ENCODE measurements around the gene FBXL3. TPM values are rescaled to one million over a fixed set of nuclear protein-coding genes. Genes with fewer than 3 reads are reported as not detected.

Gene FBXL3
- total and polyA plus RNA-seq, 2 of the 8 experiments (the other 6 are each of a cell fraction or from before 2014, with no cell fraction given): 4.9 to 14.9 TPM

GRCh38 chr13:76994281-76994680 is 32.7 kb downstream of the FBXL3 start:
- H3K36me3 ChIP-seq (ENCODE audit: control insufficient read depth in 2 of 4, insufficient read depth in 4 of 4, low read length in 3 of 4): peaks cover 0 to 3% (median under 1%) of the 10 kb centered on the region in 4 experiments; a peak in 2 of 8 replicates
- H3K27me3 ChIP-seq (replicated peaks in 1 of 4; ENCODE audit: control insufficient read depth in 3 of 4, extremely low read depth in 1 of 4, insufficient read depth in 3 of 4, low read length in 3 of 4): no peaks in the 10 kb centered on the region; a peak in 1 of 7 replicates
- H3K4me3 ChIP-seq (ENCODE audit: extremely low read depth in 1 of 4, insufficient read depth in 2 of 4, low read depth in 3 of 4, low read length in 4 of 4): no peak overlapping the region
- POLR2A ChIA-PET (ENCODE audit: partially characterized antibody): no interaction called here
- 91% methylated on average over 3 of the region's 3 CpGs; no CpG with 5 or more reads in 1 of the 2 experiments for WGBS, 2 experiments (ENCODE audit: extremely low coverage in 1 of 2, insufficient coverage in 1 of 2, insufficient read length in 1 of 2, insufficient replicate concordance in 2 of 2, low coverage in 1 of 2, low lambda C conversion rate in 2 of 2, missing lambda C conversion rate in 1 of 2)
- H3K9me3 ChIP-seq (ENCODE audit: insufficient read depth in 2 of 2, low read depth in 1 of 2, low read length in 1 of 2): no peaks in the 10 kb centered on the region
- no peak overlapping the region for H3K9ac ChIP-seq (replicated peaks in 1 of 4; ENCODE audit: extremely low read depth in 1 of 4, low read depth in 3 of 4, low read length in 3 of 4)
- H3K79me2 ChIP-seq (ENCODE audit: control insufficient read depth in 1 of 2, insufficient read depth in 2 of 2, low read length in 2 of 2): peaks cover 0 to 3% of the 10 kb centered on the region in 2 experiments; a peak in 1 of 4 replicates
- no peak overlapping the region for H2BK12ac ChIP-seq (ENCODE audit: low read depth, low read length)
- H3K18ac ChIP-seq (ENCODE audit: extremely low read depth, low read length): no peak overlapping the region
- H3K27ac ChIP-seq (ENCODE audit: low read depth, low read length): no peak overlapping the region
- no peak overlapping the region for H3K23ac ChIP-seq (ENCODE audit: insufficient read length)
- H3K4me2 ChIP-seq (ENCODE audit: insufficient read depth in 1 of 2, low read depth in 2 of 2, low read length in 2 of 2): no peak overlapping the region
- no peak overlapping the region for H2BK5ac ChIP-seq (ENCODE audit: low read depth, low read length)
- H2BK15ac ChIP-seq (ENCODE audit: low read length): no peak overlapping the region
- H4K8ac ChIP-seq (ENCODE audit: extremely low read depth, insufficient read depth, low read length): no peak overlapping the region
- H3K56ac ChIP-seq (replicated peaks; ENCODE audit: insufficient read length, low read depth, low read length): no peak overlapping the region
- H3K14ac ChIP-seq (ENCODE audit: insufficient read length): no peak overlapping the region
- DNase-seq (ENCODE audit: low read depth in 1 of 2, low spot score in 2 of 2) (no peak), FAIRE-seq (no peak)
- TF ChIP-seq POLR2AphosphoS5 (IDR thresholded peaks at IDR 0.05; ENCODE audit: low read depth, low read length) (no peak), NRF1 (IDR thresholded peaks at IDR 0.05; ENCODE audit: low read depth, low read length) (no peak), CTBP2 (IDR thresholded peaks at IDR 0.05; ENCODE audit: borderline replicate concordance, insufficient read depth, insufficient read length, low read length) (no peak), TAF7 (optimal IDR thresholded peaks at IDR 0.05; ENCODE audit: borderline replicate concordance, low read depth, low read length) (no peak), USF2 (IDR thresholded peaks at IDR 0.05; ENCODE audit: low read length) (no peak), BACH1 (IDR thresholded peaks at IDR 0.05; ENCODE audit: low read length) (no peak), CEBPB (IDR thresholded peaks at IDR 0.05; ENCODE audit: low read depth, low read length) (no peak), GTF2F1 (IDR thresholded peaks at IDR 0.05; ENCODE audit: borderline replicate concordance, low read depth, low read length) (no peak), EP300 (IDR thresholded peaks at IDR 0.05; ENCODE audit: borderline replicate concordance in 1 of 2, low read depth in 2 of 2, low read length in 2 of 2) (no peak)
- CTCF ChIA-PET (ENCODE audit: partially characterized antibody): interaction anchor here (0.6 to 3.9 kb wide), 4 partner anchors 8 to 24 kb away, joined by 3 to 26 read pairs (median 9); no protein-coding TSS in a partner anchor
- no peak overlapping the region for H2BK20ac ChIP-seq (ENCODE audit: low read length)
- H3K4me1 ChIP-seq (replicated peaks in 1 of 4; ENCODE audit: control insufficient read depth in 3 of 4, insufficient read depth in 4 of 4, low read length in 3 of 4): peaks cover 0 to 8% (median 4%) of the 10 kb centered on the region in 4 experiments; a peak in 4 of 7 replicates
- no peak overlapping the region for H2AFZ ChIP-seq (ENCODE audit: low read length)
- no peak overlapping the region for H3K4ac ChIP-seq (replicated peaks; ENCODE audit: insufficient read length, low read depth, low read length)
- no peaks in the 10 kb centered on the region; the same call in 1 of the 2 replicates for H3K79me1 ChIP-seq (ENCODE audit: low read depth, low read length)
- no peak overlapping the region for H4K5ac ChIP-seq (ENCODE audit: insufficient read length, low read depth, low read length)
- no peak overlapping the region for H2AK5ac ChIP-seq (ENCODE audit: low read depth, low read length)
- no peaks in the 10 kb centered on the region for H4K20me1 ChIP-seq (replicated peaks in 1 of 2; ENCODE audit: control insufficient read depth in 1 of 2, insufficient read depth in 2 of 2, low read length in 2 of 2)
- peaks cover 8% of the 10 kb centered on the region for H3K23me2 ChIP-seq (ENCODE audit: low read depth, low read length)
- H2BK120ac ChIP-seq (replicated peaks; ENCODE audit: low read depth, low read length): no peak overlapping the region
- no peak overlapping the region for H4K91ac ChIP-seq (replicated peaks; ENCODE audit: insufficient read length, low read length)
